K562 (cell line): Measurements from ENCODE around the gene SLC5A2. TPM values are rescaled to one million over a fixed set of nuclear protein-coding genes. Genes with fewer than 3 reads are reported as not detected.

ENCODE experiments used
- ATAC-seq: fragments of 200-7000 bp; cut with Tn5 transposase; 3 replicates; pipeline ENCODE4 v1.9.1; 2020; ENCODE audit warnings: moderate library complexity
- BruUV-seq: library from RNA; stranded (reverse); fragments of 400-500 nt; replicated peaks from 2 replicates; lab custom pipeline; 2021; lab: Mats Ljungman, UMichigan
- CTCF ChIA-PET: fragments of 300-600 bp; formaldehyde crosslinking; extraction: SDS; loops from one replicate; lab custom pipeline; 2021; ENCODE audit warnings: low intra/inter-chr PET ratio; lab: Yijun Ruan, JAX
- POLR2A ChIA-PET: fragments of 300-600, 350-650 bp; sonication (Branson Sonifier 250); formaldehyde crosslinking; extraction: SDS; loops from one replicate; lab custom pipeline; 2021; ENCODE audit warnings: antibody characterized with exemption, inconsistent platforms; lab: Yijun Ruan, JAX
- DNase-seq, 4 experiments: peaks; one replicate each; pipeline versions ENCODE4 v3.0.0 to v3.0.0-alpha.2; 2011 to 2018; ENCODE audit warnings: low spot score in 3 of 4, mixed read lengths in 3 of 4; ENCODE audit errors: extremely low read depth in 1 of 4
- FAIRE-seq: peaks from 2 replicates; lab custom pipeline; 2011; peaks lifted over from hg19 to GRCh38; lab: Jason Lieb, UNC
- H2AFZ ChIP-seq: 2 replicates; pipeline ENCODE4 v1.6.0; 2011; ENCODE audit warnings: low read depth, low read length, control low read depth, inconsistent platforms
- H3K27ac ChIP-seq: fragments of 200-600 bp; 3 replicates; pipeline ENCODE4 v1.8.0; 2011; ENCODE audit warnings: low read depth, mild to moderate bottlenecking, control low read depth, inconsistent platforms, low read length, moderate library complexity, mixed read lengths; ENCODE audit errors: extremely low read depth
- H3K27me3 ChIP-seq, 2 experiments: fragments of 300-600 bp in 1 of 2; 2 replicates in 1 of 2; 3 replicates in 1 of 2; pipeline versions ENCODE4 v1.6.0 to v1.8.0; 2011; ENCODE audit warnings: inconsistent platforms in 2 of 2, low read length in 2 of 2, mild to moderate bottlenecking in 1 of 2, mixed read lengths in 1 of 2, moderate library complexity in 1 of 2; ENCODE audit not compliant: control insufficient read depth in 2 of 2, insufficient read depth in 2 of 2
- H3K36me3 ChIP-seq: fragments of 300-600 bp; 3 replicates; pipeline ENCODE4 v1.8.0; 2011; ENCODE audit warnings: mild to moderate bottlenecking, low read length, inconsistent platforms; ENCODE audit not compliant: control insufficient read depth, insufficient read depth
- H3K4me1 ChIP-seq, 2 experiments: fragments of 200-600 bp in 1 of 2; replicated peaks in 1 of 2; 2 replicates in 1 of 2; 3 replicates in 1 of 2; pipeline versions ENCODE4 v1.5.1 to v1.8.0; 2011; ENCODE audit warnings: inconsistent platforms in 2 of 2, low read length in 2 of 2, mild to moderate bottlenecking in 1 of 2, mixed read lengths in 1 of 2, moderate library complexity in 1 of 2; ENCODE audit not compliant: control insufficient read depth in 2 of 2, insufficient read depth in 2 of 2
- H3K4me2 ChIP-seq: 2 replicates; pipeline ENCODE4 v1.6.1; 2011; ENCODE audit warnings: low read length, control low read depth, inconsistent platforms, mixed read lengths; ENCODE audit not compliant: insufficient read depth
- H3K4me3 ChIP-seq: fragments of 200-600 bp; sonication (generic), shearing (Covaris generic); 2 replicates; pipeline ENCODE4 v1.5.1; 2016; ENCODE audit warnings: control low read depth, inconsistent platforms
- H3K79me2 ChIP-seq: fragments of 200-600 bp; 3 replicates; pipeline ENCODE4 v1.8.0; 2011; ENCODE audit warnings: low read length, inconsistent platforms; ENCODE audit not compliant: control insufficient read depth, insufficient read depth
- H3K9ac ChIP-seq, 2 experiments: 2 replicates each; pipeline versions ENCODE4 v1.6.0 to v1.6.1; 2011; ENCODE audit warnings: low read depth in 2 of 2, low read length in 2 of 2, control low read depth in 1 of 2, inconsistent platforms in 1 of 2, mild to moderate bottlenecking in 1 of 2, mixed read lengths in 1 of 2; ENCODE audit not compliant: insufficient read depth in 1 of 2
- H3K9me1 ChIP-seq: one replicate; pipeline ENCODE4 v1.6.0; 2011; ENCODE audit warnings: inconsistent platforms, mild to moderate bottlenecking, low read length, moderate library complexity; ENCODE audit not compliant: control insufficient read depth, insufficient read depth
- H3K9me3 ChIP-seq: replicated peaks from 2 replicates; pipeline ENCODE4 v1.5.1; 2011; ENCODE audit warnings: low read depth, low read length, inconsistent platforms; ENCODE audit not compliant: control insufficient read depth, insufficient read depth
- H4K20me1 ChIP-seq: replicated peaks from 2 replicates; pipeline ENCODE4 v1.6.1; 2011; ENCODE audit warnings: low read length, inconsistent platforms, mixed read lengths; ENCODE audit not compliant: control insufficient read depth, insufficient read depth
- FOS ChIP-seq: IDR thresholded peaks from 3 replicates; pipeline ENCODE4 v1.6.1; 2011; ENCODE audit not compliant: insufficient read length; ENCODE audit errors: extremely low read depth
- IRF1 ChIP-seq: sonication (generic); formaldehyde crosslinking; IDR thresholded peaks from 2 replicates; pipeline ENCODE4 v1.8.0; 2022; ENCODE audit warnings: missing genetic modification reagents, mild to moderate bottlenecking, borderline replicate concordance
- RBFOX2 ChIP-seq: fragments of 200-400 bp; formaldehyde crosslinking; IDR thresholded peaks from 2 replicates; pipeline ENCODE4 v1.6.1; 2017; ENCODE audit warnings: low read depth, mild to moderate bottlenecking, low read length, moderate library complexity
- SRSF1 ChIP-seq: fragments of 200-400 bp; formaldehyde crosslinking; IDR thresholded peaks from 2 replicates; pipeline ENCODE4 v1.6.1; 2017; ENCODE audit warnings: mild to moderate bottlenecking, low read depth, low read length, moderate library complexity
- TAL1 ChIP-seq: fragments of 450-650 bp; IDR thresholded peaks from 2 replicates; pipeline ENCODE4 v1.6.1; 2016; ENCODE audit warnings: mild to moderate bottlenecking
- ZNF316 ChIP-seq: fragments of 450-650 bp; IDR thresholded peaks from 2 replicates; pipeline ENCODE4 v1.6.1; 2016
- WGBS: fragments of 100-300 bp; shearing (Covaris generic); methylation state at CpG from one replicate; pipeline ENCODE4 v1.1.6; 2016; ENCODE audit warnings: low coverage, mixed read lengths; ENCODE audit not compliant: insufficient coverage; ENCODE audit errors: missing lambda C conversion rate; 5-methylcytosine and 5-hydroxymethylcytosine counted together
- in situ Hi-C: fragments of 300-500 bp; cut with MboI; formaldehyde crosslinking; loops from 4 replicates; pipeline ENCODE4 v1.15.0; 2018; ENCODE audit warnings: inconsistent platforms, mixed read lengths
- intact Hi-C: fragments of 100-400 bp; cut with micrococcal nuclease; formaldehyde crosslinking; loops from 2 replicates; pipeline ENCODE4 v1.14.2; 2022
- polyA plus RNA-seq, 8 experiments: library from polyadenylated mRNA; depleted of rRNA in 4 of 8; stranded (reverse) in 5 of 8; unstranded in 3 of 8; fragments of >200 nt; fragmentation: Nextera tagmentation in 2 of 8; fragmentation: Illumina TruSeq in 1 of 8; extraction: Ambion mirVana in 2 of 8; extraction: Trizol in 1 of 8; gene quantifications; 2 replicates each; pipeline versions ENCODE4 v1.2.1 to v1.2.3, GENCODE V29; 2011 to 2014; ENCODE audit warnings: inconsistent platforms in 1 of 8, missing spikeins in 1 of 8
- total RNA-seq, 7 experiments: library from RNA; depleted of rRNA in 6 of 7; stranded (reverse); fragments of >200 nt in 6 of 7; fragmentation: Illumina TruSeq in 2 of 7; extraction: Trizol in 2 of 7; gene quantifications; 2 replicates each; pipeline versions ENCODE4 v1.2.1 to v1.2.3, GENCODE V29; 2011 to 2021; ENCODE audit warnings: low replicate concordance in 1 of 7

Gene SLC5A2
- total and polyA plus RNA-seq, 9 of the 15 experiments (the other 6 are each of a cell fraction or from before 2014, with no cell fraction given): 0.07 to 2.7 (median 2.2) TPM; not detected in 6

GRCh38 chr16:31529937-31530312, 47.0 kb downstream of the SLC5A2 start:
- intact Hi-C loops: no loop called here
- POLR2A ChIA-PET: interaction anchor here (0.7 kb wide), 1 partner anchor 66 kb away, joined by 3 read pairs; no protein-coding TSS in a partner anchor
- peak overlapping the region; percentile 20; the same call in 1 of the 2 replicates for H3K4me3 ChIP-seq

GRCh38 chr16:31530405-31530804, 47.5 kb downstream of the SLC5A2 start:
- Histone ChIP-seq H3K36me3 (no peaks in the 10 kb centered on the region), H2AFZ (no peak overlapping the region), H3K27me3 (no peaks in the 10 kb centered on the region)
- in situ Hi-C loops: no loop called here
- BruUV-seq: no TSS peak
- TF ChIP-seq SRSF1 (no peak), ZNF316 (0 out of 2 replicates have a peak, but pooled peaks have one; percentile 3)
- TF ChIP-seq, all 486 proteins: peak for 1
- no peak for ATAC-seq
- Histone ChIP-seq H3K4me1 (peaks cover 20 to 22% of the 10 kb centered on the region in 2 experiments; a peak in 4 of 5 replicates), H3K9me3 (0 out of 2 replicates have a peak, but pooled peaks cover 1% of the 10 kb centered on the region), H3K9me1 (no peaks in the 10 kb centered on the region), H3K9ac (no peak overlapping the region), H3K4me2 (no peak overlapping the region), H4K20me1 (no peaks in the 10 kb centered on the region), H3K4me3 (no peak overlapping the region), H3K79me2 (no peaks in the 10 kb centered on the region), H3K27ac (no peak overlapping the region)
- FAIRE-seq: no peak
- intact Hi-C loops: no loop called here
- ChIA-PET CTCF (no interaction called here), POLR2A (no interaction called here)
- 86% methylated on average over 5 of the region's 5 CpGs for WGBS
- DNase-seq: no peak

More at GRCh38 chr16:31529937-31530312, 47.0 kb downstream of the SLC5A2 start:
- Histone ChIP-seq H3K4me1 (peaks cover 19 to 20% of the 10 kb centered on the region in 2 experiments; a peak in 4 of 5 replicates), H3K9me3 (0 out of 2 replicates have a peak, but pooled peaks cover 1% of the 10 kb centered on the region), H3K9me1 (no peaks in the 10 kb centered on the region), H3K79me2 (no peaks in the 10 kb centered on the region), H3K36me3 (no peaks in the 10 kb centered on the region), H3K4me2 (peak overlapping the region; percentile 59), H2AFZ (peak overlapping the region; percentile 85), H3K9ac (peak overlapping the region; percentile 4 to 8; a peak in 3 of 4 replicates), H3K27ac (no peak overlapping the region; the same call in 1 of the 3 replicates), H3K27me3 (no peaks in the 10 kb centered on the region), H4K20me1 (no peaks in the 10 kb centered on the region)
- BruUV-seq: no TSS peak
- WGBS: 68% methylated on average over 16 of the region's 17 CpGs
- no peak; the same call in 1 of the 3 replicates for ATAC-seq
- DNase-seq: no peak
- in situ Hi-C loops: no loop called here
- CTCF ChIA-PET: no interaction called here
- TF ChIP-seq IRF1 (CRISPR knock-in tag) (no peak), RBFOX2 (peak; percentile 37; the same call in 1 of the 2 replicates), FOS (no peak), TAL1 (no peak)
- FAIRE-seq: no peak
